Caco-2 (cell line): ENCODE results near the gene SLC16A3. TPM values are rescaled to one million over a fixed set of nuclear protein-coding genes. Genes with fewer than 3 reads are reported as not detected.

Experiments used
- BruUV-seq: library from RNA; stranded (reverse); fragments of 400-500 nt; replicated peaks from 2 replicates; lab custom pipeline; 2021; lab: Mats Ljungman, UMichigan
- CTCF ChIA-PET: fragments of 300-600 bp; sonication (Branson Sonifier 250); formaldehyde crosslinking; loops from one replicate; lab custom pipeline; 2022; ENCODE audit warnings: antibody characterized with exemption; lab: Charles Lee
- POLR2A ChIA-PET: fragments of 300-600 bp; sonication (Branson Sonifier 250); formaldehyde crosslinking; loops from one replicate; lab custom pipeline; 2022; ENCODE audit warnings: antibody characterized with exemption; lab: Charles Lee
- DNase-seq, 2 experiments: peaks; one replicate each; pipeline versions ENCODE4 v3.0.0 to v3.0.0-alpha.2; 2020 to 2022
- H3K27me3 ChIP-seq: replicated peaks from 2 replicates; pipeline ENCODE4 v1.6.0; 2011; ENCODE audit warnings: low read length; ENCODE audit not compliant: control insufficient read depth, insufficient read depth
- H3K36me3 ChIP-seq: 2 replicates; pipeline ENCODE4 v1.5.1; 2011; ENCODE audit warnings: low read length; ENCODE audit not compliant: control insufficient read depth, insufficient read depth
- H3K4me1 ChIP-seq: fragments of 250-450 bp; sonication (Bioruptor Pico); 2 replicates; pipeline ENCODE4 v1.5.1; 2020; ENCODE audit warnings: mild to moderate bottlenecking
- H3K4me3 ChIP-seq: 2 replicates; pipeline ENCODE4 v1.5.1; 2011; ENCODE audit warnings: low read depth, mild to moderate bottlenecking, control low read depth, low read length
- H3K9me3 ChIP-seq: fragments of 250-450 bp; sonication (Bioruptor Pico); 2 replicates; pipeline ENCODE4 v1.5.1; 2020; ENCODE audit warnings: mild to moderate bottlenecking, moderate library complexity
- H3K27ac Mint-ChIP-seq: one replicate; pipeline ENCODE4 v1.8.0; 2022; ENCODE audit warnings: mixed read lengths; ENCODE audit not compliant: unreplicated experiment
- H3K27me3 Mint-ChIP-seq: one replicate; pipeline ENCODE4 v1.8.0; 2022; ENCODE audit warnings: mixed read lengths; ENCODE audit not compliant: insufficient read depth, unreplicated experiment
- H3K36me3 Mint-ChIP-seq: one replicate; pipeline ENCODE4 v1.8.0; 2022; ENCODE audit warnings: mild to moderate bottlenecking, mixed read lengths; ENCODE audit not compliant: insufficient read depth, unreplicated experiment
- H3K4me1 Mint-ChIP-seq: one replicate; pipeline ENCODE4 v1.8.0; 2022; ENCODE audit warnings: low read depth, mixed read lengths; ENCODE audit not compliant: unreplicated experiment
- H3K4me3 Mint-ChIP-seq: one replicate; pipeline ENCODE4 v1.8.0; 2022; ENCODE audit warnings: mild to moderate bottlenecking, moderate library complexity, mixed read lengths; ENCODE audit not compliant: unreplicated experiment
- H3K9me3 Mint-ChIP-seq: one replicate; pipeline ENCODE4 v1.8.0; 2022; ENCODE audit warnings: mixed read lengths; ENCODE audit not compliant: unreplicated experiment
- intact Hi-C: fragments of 100-400 bp; cut with micrococcal nuclease; formaldehyde crosslinking; loops from one replicate; pipeline ENCODE4 v1.10.0; 2022; ENCODE audit not compliant: unreplicated experiment
- total RNA-seq: library from RNA; stranded (reverse); gene quantifications from 2 replicates; pipeline ENCODE4 v1.2.3, GENCODE V29; 2022
- TF ChIP-seq, protein P1 (sequence below), 2 experiments: fragments of 200-600 bp in 1 of 2; IDR thresholded peaks; 1 replicate in 1 of 2; 2 replicates in 1 of 2; pipeline versions ENCODE4 v1.5.1 to v1.8.0; 2011 to 2022; ENCODE audit warnings: antibody characterized with exemption in 1 of 2, control low read depth in 1 of 2, inconsistent platforms in 1 of 2, low read depth in 1 of 2, low read length in 1 of 2, mild to moderate bottlenecking in 1 of 2, moderate library complexity in 1 of 2; ENCODE audit not compliant: insufficient read depth in 1 of 2, severe bottlenecking in 1 of 2, unreplicated experiment in 1 of 2

The SLC16A3 gene
- total RNA-seq, 1 experiment from 2014 or later, result 13.1 TPM

DNA sequence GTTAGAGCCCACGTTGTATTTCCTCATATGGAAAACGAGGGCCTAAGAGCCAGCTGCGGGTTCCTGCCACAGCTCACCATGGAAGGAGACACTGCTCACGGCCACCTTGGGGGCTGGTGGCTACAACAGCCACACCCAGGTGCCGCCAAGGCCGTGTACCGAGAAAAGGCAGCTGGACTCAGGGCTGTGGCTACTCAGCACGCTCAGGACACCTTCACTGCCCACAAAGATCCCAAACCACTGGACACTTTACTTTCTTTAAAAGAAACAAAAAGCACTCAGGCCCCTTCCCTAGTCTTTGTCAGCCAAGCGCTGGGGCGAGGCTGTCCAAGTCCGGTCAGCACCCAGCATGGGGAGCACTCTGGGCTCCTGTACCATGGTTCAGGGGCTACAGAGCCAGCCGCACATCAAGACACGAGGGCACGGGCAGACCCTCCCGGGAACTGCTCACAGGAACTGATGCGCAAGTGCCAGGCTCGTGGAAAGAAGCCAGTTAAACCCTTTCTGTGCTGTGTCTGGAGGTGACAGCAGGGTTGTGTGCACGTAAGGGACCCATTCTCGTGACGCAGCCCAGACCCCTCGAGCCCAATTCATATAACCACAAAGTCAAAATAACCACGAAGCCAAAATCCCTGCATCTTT lies 18.5 kb downstream of the SLC16A3 start:
- no peaks in the 10 kb centered on the region for H3K9me3 ChIP-seq
- peaks cover 23% of the 10 kb centered on the region for H3K36me3 ChIP-seq
- TF ChIP-seq, protein P1, sequence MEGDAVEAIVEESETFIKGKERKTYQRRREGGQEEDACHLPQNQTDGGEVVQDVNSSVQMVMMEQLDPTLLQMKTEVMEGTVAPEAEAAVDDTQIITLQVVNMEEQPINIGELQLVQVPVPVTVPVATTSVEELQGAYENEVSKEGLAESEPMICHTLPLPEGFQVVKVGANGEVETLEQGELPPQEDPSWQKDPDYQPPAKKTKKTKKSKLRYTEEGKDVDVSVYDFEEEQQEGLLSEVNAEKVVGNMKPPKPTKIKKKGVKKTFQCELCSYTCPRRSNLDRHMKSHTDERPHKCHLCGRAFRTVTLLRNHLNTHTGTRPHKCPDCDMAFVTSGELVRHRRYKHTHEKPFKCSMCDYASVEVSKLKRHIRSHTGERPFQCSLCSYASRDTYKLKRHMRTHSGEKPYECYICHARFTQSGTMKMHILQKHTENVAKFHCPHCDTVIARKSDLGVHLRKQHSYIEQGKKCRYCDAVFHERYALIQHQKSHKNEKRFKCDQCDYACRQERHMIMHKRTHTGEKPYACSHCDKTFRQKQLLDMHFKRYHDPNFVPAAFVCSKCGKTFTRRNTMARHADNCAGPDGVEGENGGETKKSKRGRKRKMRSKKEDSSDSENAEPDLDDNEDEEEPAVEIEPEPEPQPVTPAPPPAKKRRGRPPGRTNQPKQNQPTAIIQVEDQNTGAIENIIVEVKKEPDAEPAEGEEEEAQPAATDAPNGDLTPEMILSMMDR (IDR thresholded peaks at IDR 0.05; ENCODE audit: insufficient read depth in 1 of 2, low read depth in 1 of 2, low read length in 1 of 2, severe bottlenecking in 1 of 2, unreplicated experiment in 1 of 2), result no peak
- H3K27me3 Mint-ChIP-seq, result no peaks in the 10 kb centered on the region
- H3K4me1 ChIP-seq, result no peaks in the 10 kb centered on the region
- no peaks in the 10 kb centered on the region for H3K9me3 Mint-ChIP-seq
- CTCF ChIA-PET, result interaction anchor here (0.6 kb wide), 1 partner anchor 211 kb away, joined by 6 read pairs; no protein-coding TSS in a partner anchor
- POLR2A ChIA-PET, result no interaction called here
- intact Hi-C loops, result no loop called here
- no peak overlapping the region for H3K27ac Mint-ChIP-seq
- peaks cover 99% of the 10 kb centered on the region for H3K36me3 Mint-ChIP-seq
- H3K4me3 ChIP-seq, result no peak overlapping the region
- no peak for DNase-seq
- no peaks in the 10 kb centered on the region for H3K27me3 ChIP-seq
- H3K4me3 Mint-ChIP-seq, result no peak overlapping the region
- no TSS peak for BruUV-seq
- H3K4me1 Mint-ChIP-seq, result peaks cover 13% of the 10 kb centered on the region

DNA sequence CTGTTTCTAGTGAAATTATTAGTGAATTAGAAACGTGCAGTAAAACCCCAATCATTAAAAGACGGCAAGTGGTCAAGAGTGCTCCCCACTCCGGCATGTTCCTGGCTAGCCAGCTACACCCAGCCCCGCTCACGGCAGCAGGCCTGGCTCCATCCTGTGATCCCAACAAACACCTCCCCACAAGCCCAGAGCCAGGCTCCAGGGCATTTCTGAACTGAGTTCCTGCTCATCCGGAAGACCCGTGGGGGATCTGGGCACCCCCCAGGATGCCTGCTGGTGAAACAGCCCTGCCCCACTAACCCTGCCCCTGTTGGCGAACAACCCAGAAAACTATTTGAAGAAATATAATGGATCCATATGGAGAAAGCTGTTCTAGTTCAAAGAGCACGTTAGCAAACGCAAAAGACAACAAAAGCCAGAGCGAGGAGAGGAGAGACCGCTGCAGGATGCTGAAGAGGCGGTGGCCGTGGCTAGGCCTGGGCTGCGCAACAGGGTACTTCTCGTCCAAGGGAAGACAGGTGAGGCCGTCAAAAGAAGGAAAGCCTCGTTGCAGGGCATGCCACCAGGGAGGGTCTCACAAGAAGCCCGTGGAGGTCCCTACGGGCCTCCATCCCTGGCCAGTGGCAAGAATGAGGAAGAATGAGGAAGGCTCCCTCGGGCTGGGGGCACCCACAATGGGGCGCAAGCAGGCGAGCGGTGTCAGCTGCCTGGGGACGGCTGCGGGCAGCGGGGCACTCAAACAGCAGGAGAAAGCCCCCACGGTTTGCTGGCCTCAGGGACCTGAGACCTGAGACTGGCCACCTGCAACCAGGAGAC lies 19.2 kb downstream of the SLC16A3 start:
- POLR2A ChIA-PET, result no interaction called here
- CTCF ChIA-PET, result no interaction called here
- H3K4me1 ChIP-seq, result no peaks in the 10 kb centered on the region
- no TSS peak for BruUV-seq
- Mint-ChIP-seq H3K4me3 (no peak overlapping the region), H3K36me3 (peaks cover 99% of the 10 kb centered on the region), H3K9me3 (no peaks in the 10 kb centered on the region), H3K27me3 (no peaks in the 10 kb centered on the region), H3K27ac (no peak overlapping the region), H3K4me1 (peaks cover 13% of the 10 kb centered on the region)
- no peaks in the 10 kb centered on the region for H3K27me3 ChIP-seq
- intact Hi-C loops, result no loop called here
- peaks cover 26% of the 10 kb centered on the region for H3K36me3 ChIP-seq
- no peak for DNase-seq
- no peak overlapping the region for H3K4me3 ChIP-seq
- no peaks in the 10 kb centered on the region for H3K9me3 ChIP-seq
- TF ChIP-seq, protein P1 (IDR thresholded peaks at IDR 0.05; ENCODE audit: insufficient read depth in 1 of 2, low read depth in 1 of 2, low read length in 1 of 2, severe bottlenecking in 1 of 2, unreplicated experiment in 1 of 2), result no peak

DNA sequence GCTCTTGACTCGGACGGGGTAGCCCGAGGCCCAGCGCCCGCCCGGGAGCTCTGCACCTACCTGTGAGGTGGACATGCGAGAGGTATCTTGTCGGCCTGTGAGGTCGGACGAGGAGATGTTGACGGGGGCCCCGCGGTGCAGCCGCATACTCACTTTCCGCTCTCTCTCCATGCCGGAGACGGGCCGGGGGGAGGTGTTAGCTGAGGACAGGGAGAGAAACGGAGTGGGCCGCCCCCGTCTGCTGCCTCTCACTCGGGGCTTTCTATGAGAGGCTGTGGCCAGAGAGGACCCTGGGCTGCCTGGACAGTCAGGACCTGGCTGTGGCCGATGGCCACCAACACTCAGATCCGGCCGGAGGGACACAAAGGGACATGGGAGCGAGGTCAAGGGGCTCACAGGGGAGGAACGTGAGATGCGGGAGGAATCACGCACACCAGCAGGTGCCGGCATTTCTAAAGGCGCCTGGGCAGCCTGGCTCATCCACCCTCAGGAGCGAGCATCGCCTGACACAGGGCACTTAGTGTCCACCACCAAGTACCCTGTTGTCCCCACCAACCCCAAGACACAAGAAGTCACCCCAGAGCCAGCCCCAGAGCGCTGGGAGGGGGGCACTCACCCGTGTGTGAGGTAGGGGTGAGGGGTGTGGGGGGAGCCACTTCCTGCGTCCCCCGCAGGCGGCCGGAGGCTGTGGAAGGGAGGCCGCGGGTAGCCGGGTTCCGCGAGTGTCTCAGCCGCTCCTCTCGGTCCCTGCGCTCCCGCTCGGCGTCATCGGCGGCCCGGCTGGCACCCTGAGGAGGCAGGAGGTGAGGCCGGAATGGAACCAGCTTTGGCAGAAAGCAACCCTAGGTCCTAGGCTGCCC lies 20.2 kb downstream of the SLC16A3 start:
- TF ChIP-seq, protein P1 (IDR thresholded peaks at IDR 0.05; ENCODE audit: insufficient read depth in 1 of 2, low read depth in 1 of 2, low read length in 1 of 2, severe bottlenecking in 1 of 2, unreplicated experiment in 1 of 2), result no peak
- peak overlapping the region; percentile 31 for H3K27ac Mint-ChIP-seq
- intact Hi-C loops, result no loop called here
- DNase-seq, result no peak
- peaks cover 24% of the 10 kb centered on the region for H3K36me3 ChIP-seq
- peaks cover 94% of the 10 kb centered on the region for H3K36me3 Mint-ChIP-seq
- ChIA-PET CTCF (no interaction called here), POLR2A (no interaction called here)
- H3K4me1 Mint-ChIP-seq, result peaks cover 10% of the 10 kb centered on the region
- H3K27me3 Mint-ChIP-seq, result no peaks in the 10 kb centered on the region
- no peaks in the 10 kb centered on the region for H3K4me1 ChIP-seq
- no peak overlapping the region for H3K4me3 ChIP-seq
- H3K4me3 Mint-ChIP-seq, result no peak overlapping the region
- H3K27me3 ChIP-seq, result no peaks in the 10 kb centered on the region
- no peaks in the 10 kb centered on the region for H3K9me3 ChIP-seq
- no TSS peak for BruUV-seq
- no peaks in the 10 kb centered on the region for H3K9me3 Mint-ChIP-seq
